Measurements from ENCODE around the gene SVIL. TPM values are rescaled to one million over a fixed set of nuclear protein-coding genes. Genes with fewer than 3 reads are reported as not detected.

The SVIL gene, protein sequence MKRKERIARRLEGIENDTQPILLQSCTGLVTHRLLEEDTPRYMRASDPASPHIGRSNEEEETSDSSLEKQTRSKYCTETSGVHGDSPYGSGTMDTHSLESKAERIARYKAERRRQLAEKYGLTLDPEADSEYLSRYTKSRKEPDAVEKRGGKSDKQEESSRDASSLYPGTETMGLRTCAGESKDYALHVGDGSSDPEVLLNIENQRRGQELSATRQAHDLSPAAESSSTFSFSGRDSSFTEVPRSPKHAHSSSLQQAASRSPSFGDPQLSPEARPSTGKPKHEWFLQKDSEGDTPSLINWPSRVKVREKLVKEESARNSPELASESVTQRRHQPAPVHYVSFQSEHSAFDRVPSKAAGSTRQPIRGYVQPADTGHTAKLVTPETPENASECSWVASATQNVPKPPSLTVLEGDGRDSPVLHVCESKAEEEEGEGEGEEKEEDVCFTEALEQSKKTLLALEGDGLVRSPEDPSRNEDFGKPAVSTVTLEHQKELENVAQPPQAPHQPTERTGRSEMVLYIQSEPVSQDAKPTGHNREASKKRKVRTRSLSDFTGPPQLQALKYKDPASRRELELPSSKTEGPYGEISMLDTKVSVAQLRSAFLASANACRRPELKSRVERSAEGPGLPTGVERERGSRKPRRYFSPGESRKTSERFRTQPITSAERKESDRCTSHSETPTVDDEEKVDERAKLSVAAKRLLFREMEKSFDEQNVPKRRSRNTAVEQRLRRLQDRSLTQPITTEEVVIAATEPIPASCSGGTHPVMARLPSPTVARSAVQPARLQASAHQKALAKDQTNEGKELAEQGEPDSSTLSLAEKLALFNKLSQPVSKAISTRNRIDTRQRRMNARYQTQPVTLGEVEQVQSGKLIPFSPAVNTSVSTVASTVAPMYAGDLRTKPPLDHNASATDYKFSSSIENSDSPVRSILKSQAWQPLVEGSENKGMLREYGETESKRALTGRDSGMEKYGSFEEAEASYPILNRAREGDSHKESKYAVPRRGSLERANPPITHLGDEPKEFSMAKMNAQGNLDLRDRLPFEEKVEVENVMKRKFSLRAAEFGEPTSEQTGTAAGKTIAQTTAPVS (N-terminal part only)
- 10 to 100 TPM; 24.9 to 57.2 (median 33.5) TPM for total RNA-seq
- 21.4 TPM for total RNA-seq (2013)

DNA sequence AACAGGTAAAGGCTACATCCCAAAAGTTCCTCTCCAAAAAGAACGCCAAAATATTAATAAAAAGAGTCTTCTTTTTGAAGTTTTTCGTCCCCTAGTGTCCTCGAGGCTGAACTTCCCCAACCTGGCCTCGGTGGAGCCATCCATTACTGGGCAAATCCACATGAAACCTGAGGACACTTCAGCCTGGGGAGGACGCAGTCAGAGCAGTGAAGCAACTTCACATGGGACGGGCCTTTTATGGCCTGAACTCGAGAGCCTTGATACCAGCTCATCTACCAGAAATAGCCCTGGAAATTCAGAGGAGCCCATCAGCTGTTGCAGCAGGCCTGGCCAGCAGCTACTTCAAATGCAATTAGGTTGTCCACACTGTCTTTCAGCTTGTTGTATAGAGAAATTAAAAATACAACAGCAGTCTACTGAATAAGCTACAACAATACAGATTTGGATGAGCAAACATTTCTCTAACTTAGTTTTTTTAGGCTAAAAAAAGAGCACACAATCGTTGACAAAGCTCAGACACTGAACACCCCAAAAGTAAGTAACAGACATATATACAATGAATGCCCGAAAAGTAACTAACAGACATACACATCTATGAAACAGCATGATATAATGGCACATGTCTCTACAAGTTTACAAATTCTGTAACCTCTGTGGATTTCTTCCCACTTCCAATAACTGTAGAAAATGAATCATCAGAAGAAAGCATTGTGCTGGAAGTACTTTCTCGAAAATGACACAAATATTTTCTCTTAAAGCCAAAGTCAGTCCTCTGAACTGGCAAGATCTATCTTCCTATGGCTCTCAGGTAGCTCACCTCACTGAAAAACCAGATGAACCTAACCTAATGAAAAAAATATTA, at the start of gene SVIL:
SVIL (minus strand) TSS at position 208 of the 862 bp plus-strand sequence. CDS start 79,913 bp downstream, outside the sequence.
- H3K9me3 Mint-ChIP-seq, result no peaks in the 10 kb centered on the region
- Histone ChIP-seq H3K9me3 (ENCODE audit: control insufficient read depth, insufficient read depth, low read length) (no peaks in the 10 kb centered on the region), H3K4me3 (ENCODE audit: low read length) (no peak within 1 kb of the TSS), H3K4me1 (ENCODE audit: control insufficient read depth, insufficient read depth, low read length) (peaks cover 28% of the 10 kb centered on the region), H3K27ac (ENCODE audit: low read length) (peak within 1 kb of the TSS; percentile 83), H3K36me3 (ENCODE audit: control insufficient read depth, insufficient read depth, low read length) (no peaks in the 10 kb centered on the region), H3K27me3 (ENCODE audit: control insufficient read depth, insufficient read depth, low read length) (no peaks in the 10 kb centered on the region)
- no peaks in the 10 kb centered on the region for H3K36me3 Mint-ChIP-seq
- H3K27ac Mint-ChIP-seq, result peak within 1 kb of the TSS; percentile 76 to 87
- no peak for ATAC-seq
- H3K4me1 Mint-ChIP-seq, result peaks cover 46 to 51% of the 10 kb centered on the region in 2 donors
- TF ChIP-seq, protein P1, sequence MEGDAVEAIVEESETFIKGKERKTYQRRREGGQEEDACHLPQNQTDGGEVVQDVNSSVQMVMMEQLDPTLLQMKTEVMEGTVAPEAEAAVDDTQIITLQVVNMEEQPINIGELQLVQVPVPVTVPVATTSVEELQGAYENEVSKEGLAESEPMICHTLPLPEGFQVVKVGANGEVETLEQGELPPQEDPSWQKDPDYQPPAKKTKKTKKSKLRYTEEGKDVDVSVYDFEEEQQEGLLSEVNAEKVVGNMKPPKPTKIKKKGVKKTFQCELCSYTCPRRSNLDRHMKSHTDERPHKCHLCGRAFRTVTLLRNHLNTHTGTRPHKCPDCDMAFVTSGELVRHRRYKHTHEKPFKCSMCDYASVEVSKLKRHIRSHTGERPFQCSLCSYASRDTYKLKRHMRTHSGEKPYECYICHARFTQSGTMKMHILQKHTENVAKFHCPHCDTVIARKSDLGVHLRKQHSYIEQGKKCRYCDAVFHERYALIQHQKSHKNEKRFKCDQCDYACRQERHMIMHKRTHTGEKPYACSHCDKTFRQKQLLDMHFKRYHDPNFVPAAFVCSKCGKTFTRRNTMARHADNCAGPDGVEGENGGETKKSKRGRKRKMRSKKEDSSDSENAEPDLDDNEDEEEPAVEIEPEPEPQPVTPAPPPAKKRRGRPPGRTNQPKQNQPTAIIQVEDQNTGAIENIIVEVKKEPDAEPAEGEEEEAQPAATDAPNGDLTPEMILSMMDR (IDR thresholded peaks at IDR 0.05), result no peak
- peak within 1 kb of the TSS; percentile 78 for H3K4me3 Mint-ChIP-seq
- no peak for DNase-seq
- peaks cover 0 to 3% of the 10 kb centered on the region in 2 donors for H3K27me3 Mint-ChIP-seq (ENCODE audit: low read depth in 2 of 2)
- WGBS (ENCODE audit: insufficient coverage), result 86% methylated on average over 10 of the region's 10 CpGs
- intact Hi-C loops (cut with micrococcal nuclease), result loop anchor here (1.0 to 5.0 kb wide), 2 partner anchors 45 to 52 kb away; no protein-coding TSS in a partner anchor

DNA sequence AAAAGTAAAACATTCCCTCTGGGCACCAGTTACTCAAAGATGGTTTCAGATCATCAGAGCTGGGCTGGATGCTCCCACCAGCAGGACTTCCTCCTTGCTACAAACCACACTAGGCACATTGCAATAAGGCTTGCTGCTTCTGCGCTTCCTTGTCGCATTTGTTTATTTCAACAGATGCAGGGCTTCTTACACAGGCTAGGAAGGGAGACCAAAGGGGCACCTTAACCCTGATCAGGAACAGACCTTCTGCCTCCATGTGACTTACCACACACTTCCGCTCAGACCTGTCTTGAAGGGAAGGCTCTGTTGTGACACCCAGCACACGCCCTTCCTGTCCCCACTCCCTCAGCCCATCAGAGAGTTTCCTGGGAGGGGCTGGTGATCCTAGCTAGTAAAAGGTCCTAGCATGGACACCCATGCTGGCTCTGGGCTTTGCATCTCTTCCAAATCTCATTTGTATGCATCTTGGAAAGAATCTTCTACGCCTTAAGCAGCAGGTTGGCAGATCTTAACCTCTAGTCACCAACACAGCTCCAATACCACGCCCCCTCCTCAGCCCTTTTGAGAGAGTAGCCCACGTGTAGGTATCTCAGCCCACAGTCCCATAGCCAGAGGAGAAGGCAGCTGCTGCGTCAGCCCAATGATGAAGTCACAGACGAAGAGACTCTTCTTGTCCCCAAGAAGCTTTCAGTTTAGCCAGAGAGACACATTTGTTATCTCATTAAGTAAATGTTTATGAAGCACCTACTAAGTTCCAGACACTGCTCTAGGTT, 47.1 kb upstream of the SVIL start:
- DNase-seq (peak; percentile 44 to 87), ATAC-seq (peak; percentile 88 to 96 (median 92))
- peaks cover 56% of the 10 kb centered on the region for H3K4me1 ChIP-seq (ENCODE audit: control insufficient read depth, insufficient read depth, low read length)
- TF ChIP-seq, protein P1 (IDR thresholded peaks at IDR 0.05), result no peak
- Mint-ChIP-seq H3K4me3 (peak overlapping the region; percentile 78), H3K27ac (peak overlapping the region; percentile 90 to 95), H3K4me1 (peaks cover 82 to 87% of the 10 kb centered on the region in 2 donors), H3K36me3 (no peaks in the 10 kb centered on the region), H3K27me3 (ENCODE audit: low read depth in 2 of 2) (no peaks in the 10 kb centered on the region), H3K9me3 (peaks cover 0 to 3% of the 10 kb centered on the region in 2 donors)
- peak overlapping the region; percentile 78 for H3K27ac ChIP-seq (ENCODE audit: low read length)
- no peaks in the 10 kb centered on the region for H3K36me3 ChIP-seq (ENCODE audit: control insufficient read depth, insufficient read depth, low read length)
- WGBS (ENCODE audit: insufficient coverage), result 28% methylated on average over 9 of the region's 9 CpGs
- intact Hi-C loops (cut with micrococcal nuclease), result loop anchor here (1.0 to 10.0 kb wide), 2 partner anchors 23 to 53 kb away; no protein-coding TSS in a partner anchor
- peak overlapping the region; percentile 2 for H3K4me3 ChIP-seq (ENCODE audit: low read length)
- H3K9me3 ChIP-seq (ENCODE audit: control insufficient read depth, insufficient read depth, low read length), result no peaks in the 10 kb centered on the region
- no peaks in the 10 kb centered on the region for H3K27me3 ChIP-seq (ENCODE audit: control insufficient read depth, insufficient read depth, low read length)

DNA sequence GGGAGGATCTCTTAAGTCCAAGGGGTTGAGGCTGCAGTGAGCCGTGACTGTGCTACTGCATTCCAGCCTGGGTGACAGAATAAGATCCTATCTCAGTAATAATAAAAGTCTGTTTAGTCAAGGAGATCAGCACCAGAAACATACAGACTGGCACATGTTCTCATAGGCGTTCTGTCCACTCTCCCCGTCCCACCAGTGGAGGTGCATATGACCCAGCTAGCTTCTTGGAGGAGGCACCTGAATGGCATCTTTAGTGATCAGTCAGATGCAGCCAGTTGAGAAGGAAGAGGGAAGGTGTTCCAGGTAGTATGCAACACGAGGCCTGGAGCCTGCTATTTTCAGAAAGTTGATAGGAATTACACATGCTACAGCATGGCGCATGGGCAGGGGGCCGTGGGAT, 45.3 kb upstream of the SVIL start:
- no peak overlapping the region for H3K4me3 ChIP-seq (ENCODE audit: low read length)
- WGBS (ENCODE audit: insufficient coverage), result 91% methylated on average over 6 of the region's 6 CpGs
- peak overlapping the region; percentile 5 for H3K27ac ChIP-seq (ENCODE audit: low read length)
- Mint-ChIP-seq H3K4me1 (peaks cover 82% of the 10 kb centered on the region in 2 donors), H3K27ac (peak overlapping the region; percentile 90 to 95), H3K9me3 (peaks cover 4 to 7% of the 10 kb centered on the region in 2 donors), H3K36me3 (peaks cover 14% of the 10 kb centered on the region), H3K27me3 (ENCODE audit: low read depth in 2 of 2) (no peaks in the 10 kb centered on the region), H3K4me3 (peak overlapping the region; percentile 78)
- no peak for ATAC-seq
- no peak for DNase-seq
- TF ChIP-seq, protein P1 (IDR thresholded peaks at IDR 0.05), result no peak
- H3K36me3 ChIP-seq (ENCODE audit: control insufficient read depth, insufficient read depth, low read length), result no peaks in the 10 kb centered on the region
- H3K4me1 ChIP-seq (ENCODE audit: control insufficient read depth, insufficient read depth, low read length), result peaks cover 56% of the 10 kb centered on the region
- intact Hi-C loops (cut with micrococcal nuclease), result loop anchor here (10.0 kb wide), 1 partner anchor 55 kb away; no protein-coding TSS in a partner anchor
- H3K27me3 ChIP-seq (ENCODE audit: control insufficient read depth, insufficient read depth, low read length), result no peaks in the 10 kb centered on the region
- peaks cover 6% of the 10 kb centered on the region for H3K9me3 ChIP-seq (ENCODE audit: control insufficient read depth, insufficient read depth, low read length)

Data from natural killer cell (primary cell).